Vagina (tissue), 2 donors: Measurements from ENCODE around the gene GDPGP1.
"Not testable (repeated sequence)": the region's sequence is repeated elsewhere in the genome, so short reads cannot be mapped to it uniquely, and the experiment has no call there.

Source experiments
- CTCF ChIP-seq, 3 experiments: fragments of 450-650 bp in 2 of 3; fragments of 200-600 bp in 1 of 3; sonication (generic) in 1 of 3; IDR thresholded peaks; one replicate each; pipeline ENCODE4 v1.5.1; 2017 to 2019; ENCODE audit warnings: antibody characterized with exemption in 3 of 3, mild to moderate bottlenecking in 2 of 3, moderate library complexity in 2 of 3
- POLR2AphosphoS5 ChIP-seq, 2 donors: sonication (generic); formaldehyde crosslinking; IDR thresholded peaks; one replicate each; pipeline ENCODE4 v1.9.0; 2017; ENCODE audit warnings: antibody characterized with exemption in 2 of 2, mild to moderate bottlenecking in 2 of 2, low read depth in 1 of 2; ENCODE audit not compliant: insufficient read depth in 1 of 2

DNA sequence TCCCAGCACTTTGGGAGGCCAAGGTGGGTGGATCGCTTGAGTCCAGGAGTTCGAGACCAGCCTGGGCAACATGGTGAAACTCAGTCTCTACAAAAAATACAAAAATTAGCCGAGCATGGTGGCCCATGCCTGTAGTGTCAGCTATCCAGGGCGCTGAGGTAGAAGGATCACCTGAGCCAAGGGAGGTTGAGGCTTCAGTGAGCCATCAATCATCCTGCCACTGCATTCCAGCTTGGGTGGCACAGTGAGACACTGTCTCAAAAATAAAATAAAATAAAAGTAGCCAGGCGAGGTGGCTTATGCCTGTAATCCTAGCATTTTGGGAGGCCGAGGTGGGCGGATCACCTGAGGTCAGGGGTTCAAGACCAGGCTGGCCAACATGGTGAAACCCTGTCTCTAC is 45.9 kb upstream of the GDPGP1 start:
- TF ChIP-seq CTCF (IDR thresholded peaks at IDR 0.05); POLR2AphosphoS5 (IDR thresholded peaks at IDR 0.05; ENCODE audit: insufficient read depth in 1 of 2, low read depth in 1 of 2): not testable (repeated sequence)
